ENCODE results near the gene PCP2.

PCP2 gene

DNA sequence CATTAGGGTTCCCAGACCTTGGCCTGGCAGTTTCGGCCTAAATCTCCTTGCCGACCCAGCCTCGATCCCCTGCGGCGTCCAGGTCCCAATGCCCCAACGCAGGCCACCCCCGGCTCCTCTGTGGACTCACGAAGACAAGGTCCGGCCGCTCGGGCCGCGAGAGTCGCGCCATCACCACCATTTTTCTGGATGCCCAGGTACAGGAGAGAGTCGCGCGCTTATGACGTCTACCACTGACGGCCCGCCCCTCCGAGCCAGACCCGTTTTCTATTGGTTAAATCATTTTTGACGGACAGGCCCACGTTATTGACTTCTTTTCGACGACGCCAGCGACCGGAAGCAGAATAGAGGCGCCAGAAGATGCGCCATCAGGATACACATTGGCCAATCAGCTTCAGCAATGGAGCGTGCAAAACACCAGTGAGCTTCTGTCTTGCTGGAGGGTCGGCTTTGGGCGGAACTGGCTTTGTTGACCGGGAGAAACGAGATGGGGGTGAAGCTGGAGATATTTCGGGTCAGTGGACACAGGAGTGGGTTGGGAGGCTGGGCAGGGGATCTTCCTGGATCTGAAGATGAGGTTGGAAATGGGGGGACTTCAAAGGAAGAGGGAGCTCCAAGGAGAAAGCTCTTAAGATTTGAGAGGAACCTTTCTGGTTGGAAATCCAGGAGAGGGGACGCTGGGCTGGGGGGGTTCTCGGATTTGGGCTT is 4.0 kb downstream of the PCP2 start, which contains the start of the genes PET100 and XAB2:
PET100 (plus strand) TSS at position 447 of the 708 bp plus-strand sequence; CDS start at position 488, 41 bp downstream.
XAB2 (minus strand) TSS at position 199 of the 708 bp plus-strand sequence; CDS start at position 181, 18 bp downstream.
- H3K36me3 ChIP-seq, result peaks cover 21% of the 10 kb centered on the region
- DNase-seq, result peak; percentile 95
- no peaks in the 10 kb centered on the region; the same call in 1 of the 2 replicates for H3K4me1 ChIP-seq
- TF ChIP-seq, protein P1, sequence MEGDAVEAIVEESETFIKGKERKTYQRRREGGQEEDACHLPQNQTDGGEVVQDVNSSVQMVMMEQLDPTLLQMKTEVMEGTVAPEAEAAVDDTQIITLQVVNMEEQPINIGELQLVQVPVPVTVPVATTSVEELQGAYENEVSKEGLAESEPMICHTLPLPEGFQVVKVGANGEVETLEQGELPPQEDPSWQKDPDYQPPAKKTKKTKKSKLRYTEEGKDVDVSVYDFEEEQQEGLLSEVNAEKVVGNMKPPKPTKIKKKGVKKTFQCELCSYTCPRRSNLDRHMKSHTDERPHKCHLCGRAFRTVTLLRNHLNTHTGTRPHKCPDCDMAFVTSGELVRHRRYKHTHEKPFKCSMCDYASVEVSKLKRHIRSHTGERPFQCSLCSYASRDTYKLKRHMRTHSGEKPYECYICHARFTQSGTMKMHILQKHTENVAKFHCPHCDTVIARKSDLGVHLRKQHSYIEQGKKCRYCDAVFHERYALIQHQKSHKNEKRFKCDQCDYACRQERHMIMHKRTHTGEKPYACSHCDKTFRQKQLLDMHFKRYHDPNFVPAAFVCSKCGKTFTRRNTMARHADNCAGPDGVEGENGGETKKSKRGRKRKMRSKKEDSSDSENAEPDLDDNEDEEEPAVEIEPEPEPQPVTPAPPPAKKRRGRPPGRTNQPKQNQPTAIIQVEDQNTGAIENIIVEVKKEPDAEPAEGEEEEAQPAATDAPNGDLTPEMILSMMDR (IDR thresholded peaks at IDR 0.05; ENCODE audit: low read depth, low read length), result no peak
- peak within 1 kb of the TSS; percentile 89 for H3K4me3 ChIP-seq (ENCODE audit: low read depth, low read length)
- H3K27me3 ChIP-seq, result peaks cover 1% of the 10 kb centered on the region; the same call in 1 of the 2 replicates
- H3K9me3 ChIP-seq, result no peaks in the 10 kb centered on the region

DNA sequence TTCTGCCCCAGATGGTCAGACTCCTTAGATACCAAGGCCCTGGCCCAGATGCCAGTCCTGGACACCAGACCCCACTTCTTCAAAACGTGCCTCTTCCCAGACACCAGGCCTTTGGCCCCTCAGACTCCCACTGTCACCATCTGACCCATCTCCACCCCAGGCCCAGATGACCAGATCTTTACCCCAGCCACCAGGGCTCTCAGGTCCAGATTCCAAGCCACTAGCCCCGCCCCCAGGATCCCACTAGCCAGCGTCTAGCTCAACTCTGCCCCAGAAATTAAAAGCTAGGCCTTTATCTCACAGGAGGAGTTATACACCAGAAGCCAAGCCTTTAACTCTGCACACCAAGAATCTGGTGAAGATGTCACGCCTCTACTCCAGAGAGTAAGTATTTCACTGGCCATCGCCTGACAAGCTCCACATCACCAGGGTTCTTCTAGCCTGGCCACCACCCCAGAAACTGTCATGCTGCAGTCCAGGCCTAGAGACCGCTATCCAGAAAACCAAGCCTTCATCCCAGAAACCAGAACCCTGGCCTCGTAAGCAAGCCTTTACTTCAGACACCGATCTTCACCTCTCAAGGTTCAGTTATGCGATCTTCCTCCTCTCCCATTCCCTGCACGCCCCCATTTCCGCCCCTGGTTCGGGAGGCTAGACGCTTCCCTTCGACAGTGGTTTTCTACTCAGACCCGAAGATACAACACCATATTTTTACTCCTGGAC is 4.8 kb downstream of the PCP2 start:
- Histone ChIP-seq H3K4me3 (ENCODE audit: low read depth, low read length) (peak overlapping the region; percentile 89), H3K9me3 (no peaks in the 10 kb centered on the region), H3K4me1 (no peaks in the 10 kb centered on the region; the same call in 1 of the 2 replicates), H3K27me3 (no peaks in the 10 kb centered on the region), H3K36me3 (peaks cover 21% of the 10 kb centered on the region)
- TF ChIP-seq, protein P1 (IDR thresholded peaks at IDR 0.05; ENCODE audit: low read depth, low read length), result no peak
- no peak for DNase-seq

DNA sequence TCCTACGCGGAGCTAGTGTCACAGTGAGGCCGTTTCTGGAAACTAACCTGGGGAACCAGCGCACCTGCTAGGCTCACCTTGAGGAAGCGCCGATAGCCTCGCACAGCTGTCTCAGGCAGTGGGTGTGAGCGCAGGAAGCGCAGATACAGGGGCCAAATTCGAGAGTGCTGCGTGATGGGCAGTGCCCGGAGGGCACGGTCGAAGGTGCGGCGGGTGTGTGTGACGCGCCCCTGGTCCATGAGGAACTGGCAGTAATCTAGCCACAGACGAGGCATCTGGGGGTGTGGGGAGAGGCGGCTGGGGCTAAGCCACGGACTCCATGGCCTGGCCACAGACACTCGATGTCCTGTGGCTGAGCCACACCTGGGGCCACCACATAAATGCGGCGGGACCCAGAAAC is 6.4 kb downstream of the PCP2 start:
- Histone ChIP-seq H3K9me3 (no peaks in the 10 kb centered on the region), H3K27me3 (no peaks in the 10 kb centered on the region), H3K36me3 (peaks cover 36% of the 10 kb centered on the region), H3K4me3 (ENCODE audit: low read depth, low read length) (no peak overlapping the region), H3K4me1 (no peaks in the 10 kb centered on the region; the same call in 1 of the 2 replicates)
- DNase-seq, result no peak
- TF ChIP-seq, protein P1 (IDR thresholded peaks at IDR 0.05; ENCODE audit: low read depth, low read length), result no peak

- Histone ChIP-seq H3K36me3 (peaks cover 47% of the 10 kb centered on the region), H3K9me3 (no peaks in the 10 kb centered on the region), H3K4me1 (no peaks in the 10 kb centered on the region; the same call in 1 of the 2 replicates), H3K4me3 (ENCODE audit: low read depth, low read length) (no peak overlapping the region), H3K27me3 (no peaks in the 10 kb centered on the region)
- TF ChIP-seq, protein P1 (IDR thresholded peaks at IDR 0.05; ENCODE audit: low read depth, low read length), result no peak
- no peak for DNase-seq
Measured at GRCh38 chr19:7625763-7626372, 7.7 kb downstream of the PCP2 start.

- no peaks in the 10 kb centered on the region for H3K9me3 ChIP-seq
- TF ChIP-seq, protein P1 (IDR thresholded peaks at IDR 0.05; ENCODE audit: low read depth, low read length), result no peak
- H3K4me1 ChIP-seq, result peaks cover 10% of the 10 kb centered on the region
- H3K36me3 ChIP-seq, result peaks cover 57% of the 10 kb centered on the region
- H3K4me3 ChIP-seq (ENCODE audit: low read depth, low read length), result no peak overlapping the region
- no peaks in the 10 kb centered on the region for H3K27me3 ChIP-seq
- no peak for DNase-seq
Measured at GRCh38 chr19:7624810-7625209, 8.7 kb downstream of the PCP2 start.

Data from BE2C (cell line).